K562 treated with DMSO at 1 percent for 24 hours (cell line): ENCODE data around the gene PCDHGA10. TPM values are rescaled to one million over a fixed set of nuclear protein-coding genes. Genes with fewer than 3 reads are reported as not detected.

Experiments
- total RNA-seq: library from RNA; unstranded; fragments of 300-600 nt; gene quantifications from 2 replicates; pipeline ENCODE4 v1.2.3, GENCODE V29; 2022; ENCODE audit warnings: low read depth; ENCODE audit not compliant: insufficient read depth

Gene PCDHGA10
- total RNA-seq, 1 experiment from 2014 or later = 0.07 TPM

Other genes starting within 250 kb of the PCDHGA10 start
- gene PCDHB7, start 240.3 kb upstream of the PCDHGA10 start, total RNA-seq = 0.06 TPM in 1 of 2 replicates, not detected in the other
- gene PCDHB8, start 235.2 kb upstream of the PCDHGA10 start, total RNA-seq = 0.09 TPM in 1 of 2 replicates, not detected in the other
- gene PCDHB16, start 230.6 kb upstream of the PCDHGA10 start, total RNA-seq = not detected in 2 replicates
- gene PCDHB9, start 225.8 kb upstream of the PCDHGA10 start, total RNA-seq = not detected in 2 replicates
- gene PCDHB10, start 220.6 kb upstream of the PCDHGA10 start, total RNA-seq = not detected in 2 replicates
- 0.13 TPM in 1 of 2 replicates, not detected in the other for gene PCDHB11, start 213.4 kb upstream of the PCDHGA10 start, total RNA-seq
- not detected in 2 replicates for gene PCDHB12, start 204.3 kb upstream of the PCDHGA10 start, total RNA-seq
- 0.16 and 0.22 TPM in 2 replicates for gene PCDHB13, start 199.1 kb upstream of the PCDHGA10 start, total RNA-seq
- 0.21 TPM in 1 of 2 replicates, not detected in the other for gene PCDHB14, start 189.6 kb upstream of the PCDHGA10 start, total RNA-seq
- gene PCDHB15, start 167.6 kb upstream of the PCDHGA10 start, total RNA-seq = 0.35 and 0.52 TPM in 2 replicates
- not detected in 2 replicates for gene SLC25A2, start 108.9 kb upstream of the PCDHGA10 start, total RNA-seq
- 95.8 and 97.2 TPM in 2 replicates for gene TAF7, start 92.2 kb upstream of the PCDHGA10 start, total RNA-seq
- gene PCDHGA1, start 82.5 kb upstream of the PCDHGA10 start, total RNA-seq = 0.16 and 0.29 TPM in 2 replicates
- 0.54 and 0.63 TPM in 2 replicates for gene PCDHGA2, start 74.2 kb upstream of the PCDHGA10 start, total RNA-seq
- 0.50 and 0.89 TPM in 2 replicates for gene PCDHGA3, start 69.2 kb upstream of the PCDHGA10 start, total RNA-seq
- 0.43 and 0.52 TPM in 2 replicates for gene PCDHGB1, start 62.9 kb upstream of the PCDHGA10 start, total RNA-seq
- gene PCDHGA4, start 58.0 kb upstream of the PCDHGA10 start, total RNA-seq = 0.52 and 1.2 TPM in 2 replicates
- 0.51 and 0.63 TPM in 2 replicates for gene PCDHGB2, start 53.0 kb upstream of the PCDHGA10 start, total RNA-seq
- 0.22 and 0.44 TPM in 2 replicates for gene PCDHGA5, start 48.8 kb upstream of the PCDHGA10 start, total RNA-seq
- 0.51 and 0.56 TPM in 2 replicates for gene PCDHGB3, start 42.7 kb upstream of the PCDHGA10 start, total RNA-seq
- gene PCDHGA6, start 39.1 kb upstream of the PCDHGA10 start, total RNA-seq = 0.27 and 0.39 TPM in 2 replicates
- 0.37 TPM in 2 replicates for gene PCDHGA7, start 30.2 kb upstream of the PCDHGA10 start, total RNA-seq
- gene PCDHGB4, start 25.3 kb upstream of the PCDHGA10 start, total RNA-seq = 0.12 and 0.16 TPM in 2 replicates
- gene PCDHGA8, start 20.4 kb upstream of the PCDHGA10 start, total RNA-seq = 0.43 and 0.49 TPM in 2 replicates
- 0.42 and 0.75 TPM in 2 replicates for gene PCDHGB5, start 15.0 kb upstream of the PCDHGA10 start, total RNA-seq
- 0.17 TPM in 1 of 2 replicates, not detected in the other for gene PCDHGA9, start 10.2 kb upstream of the PCDHGA10 start, total RNA-seq
- gene PCDHGB6, start 5.0 kb upstream of the PCDHGA10 start, total RNA-seq = 0.16 and 0.27 TPM in 2 replicates
- not detected in 2 replicates for gene PCDHGB7, start 4.7 kb downstream of the PCDHGA10 start, total RNA-seq
- 0.15 TPM in 1 of 2 replicates, not detected in the other for gene PCDHGA11, start 8.1 kb downstream of the PCDHGA10 start, total RNA-seq
- gene PCDHGA12, start 17.5 kb downstream of the PCDHGA10 start, total RNA-seq = 0.06 TPM in 1 of 2 replicates, not detected in the other
- gene PCDHGC3, start 63.0 kb downstream of the PCDHGA10 start, total RNA-seq = not detected in 2 replicates
- gene PCDHGC4, start 72.0 kb downstream of the PCDHGA10 start, total RNA-seq = not detected in 2 replicates
- gene PCDHGC5, start 76.1 kb downstream of the PCDHGA10 start, total RNA-seq = not detected in 2 replicates
- gene DIAPH1, start 206.0 kb downstream of the PCDHGA10 start, total RNA-seq = 160 and 183 TPM in 2 replicates
- gene HDAC3, start 223.9 kb downstream of the PCDHGA10 start, total RNA-seq = 111 and 114 TPM in 2 replicates
- 9.6 and 9.8 TPM in 2 replicates for gene RELL2, start 224.0 kb downstream of the PCDHGA10 start, total RNA-seq
- gene FCHSD1, start 238.4 kb downstream of the PCDHGA10 start, total RNA-seq = 18.0 and 19.8 TPM in 2 replicates